ENCODE measurements around the gene MXRA5. TPM values are rescaled to one million over a fixed set of nuclear protein-coding genes. Genes with fewer than 3 reads are reported as not detected.
"Not testable (repeated sequence)": the region's sequence is repeated elsewhere in the genome, so short reads cannot be mapped to it uniquely, and the experiment has no call there.

MXRA5 gene
- total RNA-seq, 3 donors from 2014 or later (not counting 1 experiment from before 2014, with no cell fraction given), result not detected

DNA sequence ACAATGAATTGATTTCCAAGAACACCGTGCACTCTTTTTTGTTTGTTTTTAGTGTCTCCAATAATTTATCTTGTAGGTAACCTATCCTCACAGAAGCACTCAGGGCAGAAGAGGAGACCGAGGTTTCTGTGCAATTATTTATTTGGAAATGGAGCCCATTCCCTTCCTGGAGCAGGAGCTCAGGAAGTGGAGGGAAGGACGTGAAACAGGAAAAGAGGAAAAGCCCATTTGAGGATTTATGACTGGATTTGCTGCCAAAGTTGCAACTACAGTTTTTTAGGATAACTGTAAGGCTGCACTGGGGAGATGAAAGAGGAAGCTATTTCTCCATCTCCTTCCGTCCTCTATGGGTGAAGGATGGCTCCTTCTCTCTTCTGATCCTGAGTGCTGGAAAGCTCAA, 31.7 kb upstream of the MXRA5 start:
- no peak overlapping the region for H3K27ac Mint-ChIP-seq
- WGBS (ENCODE audit: insufficient coverage), result 8% methylated on average over 1 of the region's 4 CpGs
- Histone ChIP-seq H3K4me1 (ENCODE audit: control insufficient read depth, insufficient read depth, low read length) (no peaks in the 10 kb centered on the region), H3K4me3 (ENCODE audit: low read length) (no peak overlapping the region), H3K27me3 (ENCODE audit: control insufficient read depth, insufficient read depth, low read length) (no peaks in the 10 kb centered on the region), H3K36me3 (ENCODE audit: control insufficient read depth, insufficient read depth, low read length) (no peaks in the 10 kb centered on the region), H3K9me3 (ENCODE audit: control insufficient read depth, insufficient read depth, low read length) (no peaks in the 10 kb centered on the region), H3K27ac (ENCODE audit: low read length) (no peak overlapping the region)
- H3K36me3 Mint-ChIP-seq, result no peaks in the 10 kb centered on the region
- H3K27me3 Mint-ChIP-seq (ENCODE audit: low read depth in 2 of 2), result no peaks in the 10 kb centered on the region
- DNase-seq, result no peak
- intact Hi-C loops (cut with micrococcal nuclease), result no loop called here
- peaks cover 0 to 3% of the 10 kb centered on the region in 2 donors for H3K9me3 Mint-ChIP-seq
- no peak overlapping the region for H3K4me3 Mint-ChIP-seq
- ATAC-seq, result no peak
- TF ChIP-seq CTCF (IDR thresholded peaks at IDR 0.05), result no peak
- H3K4me1 Mint-ChIP-seq, result no peaks in the 10 kb centered on the region

DNA sequence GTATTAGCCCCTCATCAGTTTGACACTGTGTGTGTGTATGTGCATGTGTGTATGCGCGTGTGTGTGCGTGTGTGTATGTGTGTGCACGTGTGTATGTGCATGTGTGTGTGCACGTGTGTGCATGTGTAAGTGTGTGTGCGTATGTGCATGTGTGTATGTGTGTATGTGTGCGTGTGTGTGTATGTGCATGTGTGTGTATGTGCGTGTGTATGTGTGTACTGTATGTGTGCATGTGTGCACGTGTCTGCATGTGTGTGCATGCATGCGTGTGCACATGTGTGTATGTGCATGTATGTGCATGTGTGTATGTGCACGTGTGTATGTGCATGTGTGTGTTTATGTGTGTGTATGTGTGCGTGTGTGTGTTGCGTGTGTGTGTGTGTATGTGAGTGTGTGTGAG, 31.1 kb upstream of the MXRA5 start:
- intact Hi-C loops (cut with micrococcal nuclease), result no loop called here
- no peak for TF ChIP-seq CTCF (IDR thresholded peaks at IDR 0.05)
- WGBS (ENCODE audit: insufficient coverage), result 89% methylated on average over 11 of the region's 13 CpGs

DNA sequence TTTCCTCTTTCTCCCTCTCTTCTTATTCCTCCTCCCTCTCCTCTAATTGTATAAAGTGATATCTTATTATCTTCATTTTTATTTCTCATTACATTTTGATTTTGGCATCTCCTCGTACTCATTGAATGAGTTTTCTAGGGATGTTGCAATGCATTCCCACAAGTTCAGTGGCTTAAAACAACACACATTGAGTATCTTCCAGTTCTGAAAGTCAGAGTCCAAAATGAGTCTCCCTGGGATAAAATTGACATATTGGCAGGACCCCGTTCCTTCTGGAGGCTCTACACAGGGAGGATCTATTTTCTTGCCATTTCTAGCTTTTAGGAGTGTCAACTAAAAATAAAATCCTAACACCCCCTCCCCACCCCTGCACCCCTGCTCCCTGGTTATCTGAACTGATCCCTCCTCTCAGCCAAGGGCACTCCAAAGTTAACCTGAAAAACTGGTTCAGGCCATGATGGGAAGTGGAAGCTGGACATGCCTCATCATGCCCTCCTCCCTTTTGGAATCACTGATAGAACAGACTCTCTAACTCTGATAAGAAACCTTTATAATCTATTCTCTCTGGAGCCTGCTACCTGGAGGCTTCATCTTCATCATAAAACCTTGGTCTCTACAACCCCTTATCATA, 29.5 kb upstream of the MXRA5 start:
- not testable (repeated sequence) for H3K9me3 Mint-ChIP-seq

More for the DNA sequence above, 31.1 kb upstream of the MXRA5 start:
- ATAC-seq (no peak), DNase-seq (no peak)
- Histone ChIP-seq H3K36me3 (ENCODE audit: control insufficient read depth, insufficient read depth, low read length) (no peaks in the 10 kb centered on the region), H3K4me1 (ENCODE audit: control insufficient read depth, insufficient read depth, low read length) (no peaks in the 10 kb centered on the region), H3K4me3 (ENCODE audit: low read length) (no peak overlapping the region), H3K27me3 (ENCODE audit: control insufficient read depth, insufficient read depth, low read length) (no peaks in the 10 kb centered on the region), H3K27ac (ENCODE audit: low read length) (no peak overlapping the region), H3K9me3 (ENCODE audit: control insufficient read depth, insufficient read depth, low read length) (no peaks in the 10 kb centered on the region)
- H3K27me3 Mint-ChIP-seq (ENCODE audit: low read depth in 2 of 2), result no peaks in the 10 kb centered on the region
- peaks cover 0 to 3% of the 10 kb centered on the region in 2 donors for H3K9me3 Mint-ChIP-seq
- no peaks in the 10 kb centered on the region for H3K4me1 Mint-ChIP-seq
- no peak overlapping the region for H3K27ac Mint-ChIP-seq
- H3K4me3 Mint-ChIP-seq, result no peak overlapping the region
- H3K36me3 Mint-ChIP-seq, result no peaks in the 10 kb centered on the region

DNA sequence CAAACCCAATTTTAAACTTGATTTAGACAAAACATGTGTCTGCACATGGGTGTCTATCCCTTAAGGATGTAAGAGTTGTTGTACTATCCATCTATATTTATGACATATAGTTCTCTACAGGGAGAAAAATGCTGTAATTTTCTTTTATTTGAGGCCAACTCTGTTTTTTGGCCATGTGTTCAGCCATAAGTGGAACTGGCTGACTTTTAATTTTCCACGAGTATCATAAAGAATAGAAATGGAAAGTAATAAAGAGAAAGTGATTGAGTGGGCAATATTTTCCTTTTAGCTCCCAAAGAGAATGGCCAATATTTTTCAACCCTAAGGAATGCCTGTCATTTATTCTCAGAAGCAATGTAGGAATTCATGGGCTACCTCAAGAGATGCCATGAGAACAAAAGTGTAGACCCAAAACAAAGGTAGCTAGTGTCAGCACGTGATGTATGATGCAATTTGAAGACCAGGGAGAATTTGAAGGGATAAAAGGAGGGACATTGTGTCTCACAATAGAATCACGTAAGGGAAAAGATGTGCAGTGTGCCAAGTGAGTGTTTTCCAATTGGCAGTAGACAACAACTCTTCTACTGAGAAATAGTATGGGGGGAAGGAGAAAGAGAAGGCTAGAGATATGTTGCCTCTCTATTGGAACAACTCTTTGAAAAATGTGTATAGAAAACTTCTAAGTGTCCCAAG, 27.8 kb upstream of the MXRA5 start:
- no peaks in the 10 kb centered on the region for H3K4me1 Mint-ChIP-seq
- DNase-seq (no peak), ATAC-seq (no peak)
- TF ChIP-seq CTCF (IDR thresholded peaks at IDR 0.05), result no peak
- intact Hi-C loops (cut with micrococcal nuclease), result no loop called here
- peaks cover 0 to 3% of the 10 kb centered on the region in 2 donors for H3K9me3 Mint-ChIP-seq
- Histone ChIP-seq H3K9me3 (ENCODE audit: control insufficient read depth, insufficient read depth, low read length) (no peaks in the 10 kb centered on the region), H3K27ac (ENCODE audit: low read length) (no peak overlapping the region), H3K36me3 (ENCODE audit: control insufficient read depth, insufficient read depth, low read length) (no peaks in the 10 kb centered on the region), H3K4me1 (ENCODE audit: control insufficient read depth, insufficient read depth, low read length) (no peaks in the 10 kb centered on the region), H3K4me3 (ENCODE audit: low read length) (no peak overlapping the region), H3K27me3 (ENCODE audit: control insufficient read depth, insufficient read depth, low read length) (no peaks in the 10 kb centered on the region)
- WGBS (ENCODE audit: insufficient coverage), result 62% methylated on average over 1 of the region's 3 CpGs
- no peak overlapping the region for H3K27ac Mint-ChIP-seq
- no peak overlapping the region for H3K4me3 Mint-ChIP-seq
- no peaks in the 10 kb centered on the region for H3K27me3 Mint-ChIP-seq (ENCODE audit: low read depth in 2 of 2)
- H3K36me3 Mint-ChIP-seq, result no peaks in the 10 kb centered on the region

More for the DNA sequence above, 29.5 kb upstream of the MXRA5 start:
- H3K27me3 ChIP-seq (ENCODE audit: control insufficient read depth, insufficient read depth, low read length); H3K9me3 ChIP-seq (ENCODE audit: control insufficient read depth, insufficient read depth, low read length); intact Hi-C loops (cut with micrococcal nuclease); H3K27me3 Mint-ChIP-seq (ENCODE audit: low read depth in 2 of 2); ATAC-seq; H3K4me1 Mint-ChIP-seq; H3K27ac ChIP-seq (ENCODE audit: low read length); H3K36me3 Mint-ChIP-seq; H3K27ac Mint-ChIP-seq; H3K4me3 Mint-ChIP-seq; H3K4me3 ChIP-seq (ENCODE audit: low read length); H3K4me1 ChIP-seq (ENCODE audit: control insufficient read depth, insufficient read depth, low read length); H3K36me3 ChIP-seq (ENCODE audit: control insufficient read depth, insufficient read depth, low read length); DNase-seq: not testable (repeated sequence)
- 50% methylated on average over 1 of the region's 2 CpGs for WGBS (ENCODE audit: insufficient coverage)
